Embryonic facial prominence (tissue), 1 donor: ENCODE data around the gene INTS1.
"Not testable (repeated sequence)": the region's sequence is repeated elsewhere in the genome, so short reads cannot be mapped to it uniquely, and the experiment has no call there.

Experiments
- DNase-seq: peaks from one replicate; pipeline ENCODE4 v3.0.0-alpha.2; 2016; ENCODE audit errors: extremely low spot score

The INTS1 gene

GRCh38 chr7:1529383-1530116, 25.4 kb upstream of the INTS1 start:
- no peak for DNase-seq

- no peak for DNase-seq
Measured at GRCh38 chr7:1526271-1526754, 22.1 kb upstream of the INTS1 start.

- DNase-seq, result no peak
Measured at GRCh38 chr7:1525409-1525808, 21.2 kb upstream of the INTS1 start.

- DNase-seq, result no peak
Measured at GRCh38 chr7:1523844-1524243, 19.7 kb upstream of the INTS1 start.

GRCh38 chr7:1523208-1523607, 19.0 kb upstream of the INTS1 start:
- DNase-seq, result no peak

GRCh38 chr7:1521456-1521855, 17.3 kb upstream of the INTS1 start:
- no peak for DNase-seq

GRCh38 chr7:1520539-1521234, 16.5 kb upstream of the INTS1 start:
- DNase-seq, result no peak

GRCh38 chr7:1519322-1519922, 15.2 kb upstream of the INTS1 start:
- not testable (repeated sequence) for DNase-seq

GRCh38 chr7:1516586-1517251, 12.5 kb upstream of the INTS1 start:
- no peak for DNase-seq

GRCh38 chr7:1515509-1515967, 11.3 kb upstream of the INTS1 start:
- not testable (repeated sequence) for DNase-seq

GRCh38 chr7:1514995-1515401, 10.8 kb upstream of the INTS1 start:
- no peak for DNase-seq

- DNase-seq, result no peak
Measured at GRCh38 chr7:1514407-1514806, 10.2 kb upstream of the INTS1 start.

GRCh38 chr7:1513657-1514095, 9.5 kb upstream of the INTS1 start:
- DNase-seq, result no peak

- no peak for DNase-seq
Measured at GRCh38 chr7:1512781-1513656, 8.8 kb upstream of the INTS1 start.

- DNase-seq, result no peak
Measured at GRCh38 chr7:1511444-1512422, 7.5 kb upstream of the INTS1 start.

GRCh38 chr7:1510780-1511154, 6.6 kb upstream of the INTS1 start:
- DNase-seq, result no peak

GRCh38 chr7:1509226-1509625, 5.0 kb upstream of the INTS1 start:
- DNase-seq, result no peak

- DNase-seq, result no peak
Measured at GRCh38 chr7:1508277-1508758, 4.1 kb upstream of the INTS1 start.

- DNase-seq, result no peak
Measured at GRCh38 chr7:1505731-1506550, 1.8 kb upstream of the INTS1 start.
